ENCODE data around the gene PCCB. TPM values are rescaled to one million over a fixed set of nuclear protein-coding genes. Genes with fewer than 3 reads are reported as not detected.
"Not testable (repeated sequence)": the region's sequence is repeated elsewhere in the genome, so short reads cannot be mapped to it uniquely, and the experiment has no call there.

PCCB gene
- total RNA-seq, 1 experiment from 2014 or later: 63.4 TPM

- intact Hi-C loops (cut with micrococcal nuclease; ENCODE audit: unreplicated experiment) (no loop called here), in situ Hi-C loops (cut with HindIII; ENCODE audit: low pct_unique_long_range_greater_than_20kb, low sequenced_read_pairs) (no loop called here)
- Histone ChIP-seq H3K27ac (ENCODE audit: low read length) (no peak overlapping the region), H3K4me3 (ENCODE audit: low read depth in 2 of 2, low read length in 2 of 2) (no peak overlapping the region), H3K4me1 (ENCODE audit: control insufficient read depth, insufficient read depth, low read length) (no peaks in the 10 kb centered on the region), H3K36me3 (ENCODE audit: control insufficient read depth, insufficient read depth, low read length) (no peaks in the 10 kb centered on the region), H3K27me3 (ENCODE audit: control insufficient read depth, insufficient read depth, low read length) (no peaks in the 10 kb centered on the region), H3K9me3 (ENCODE audit: control insufficient read depth, insufficient read depth, low read depth, low read length) (no peaks in the 10 kb centered on the region)
- BruUV-seq (replicated peaks): no TSS peak
- ChIA-PET CTCF (no interaction called here), POLR2A (no interaction called here)
- ATAC-seq (no peak), DNase-seq (ENCODE audit: low read depth, low spot score) (no peak)
- TF ChIP-seq SIN3A (IDR thresholded peaks at IDR 0.05; ENCODE audit: borderline replicate concordance, insufficient read depth, low read depth, low read length) (no peak), TCF7L2 (IDR thresholded peaks at IDR 0.05; ENCODE audit: low read depth, low read length) (no peak), REST (IDR thresholded peaks at IDR 0.05; ENCODE audit: insufficient read depth in 1 of 2, low read depth in 2 of 2, low read length in 1 of 2) (no peak)
These were observed 17.1 kb downstream of the PCCB start for GRCh38 chr3:136267235-136267634.

DNA sequence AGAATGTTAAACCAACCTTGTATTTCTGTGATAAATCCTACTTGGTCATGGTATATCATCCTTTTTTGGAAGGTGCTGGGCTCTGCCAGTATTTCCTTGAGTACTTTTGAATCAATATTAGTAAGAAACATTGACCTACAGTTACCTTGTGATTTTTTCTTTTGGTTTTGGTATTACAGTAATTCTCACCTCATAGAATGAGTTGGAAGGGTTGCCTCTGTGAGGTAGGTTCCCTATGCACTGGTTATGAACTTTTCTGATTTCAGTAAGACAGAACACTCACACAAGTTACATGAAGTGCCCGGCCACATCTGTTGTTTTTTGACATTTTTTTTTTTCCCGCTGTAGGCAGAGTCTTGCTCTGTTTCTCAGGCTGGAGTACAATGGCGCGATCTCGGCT lies 20.0 kb downstream of the PCCB start:
- ChIA-PET POLR2A (no interaction called here), CTCF (no interaction called here)
- intact Hi-C loops (cut with micrococcal nuclease; ENCODE audit: unreplicated experiment): no loop called here
- no TSS peak for BruUV-seq (replicated peaks)
- no peak overlapping the region for H3K27ac ChIP-seq (ENCODE audit: low read length)
- in situ Hi-C loops (cut with HindIII; ENCODE audit: low pct_unique_long_range_greater_than_20kb, low sequenced_read_pairs): no loop called here
- no peak for ATAC-seq
- no peak overlapping the region for H3K4me3 ChIP-seq (ENCODE audit: low read depth in 2 of 2, low read length in 2 of 2)
- no peaks in the 10 kb centered on the region for H3K9me3 ChIP-seq (ENCODE audit: control insufficient read depth, insufficient read depth, low read depth, low read length)
- H3K27me3 ChIP-seq (ENCODE audit: control insufficient read depth, insufficient read depth, low read length): no peaks in the 10 kb centered on the region
- no peaks in the 10 kb centered on the region for H3K36me3 ChIP-seq (ENCODE audit: control insufficient read depth, insufficient read depth, low read length)
- no peak for DNase-seq (ENCODE audit: low read depth, low spot score)
- no peak for TF ChIP-seq REST (IDR thresholded peaks at IDR 0.05; ENCODE audit: insufficient read depth in 1 of 2, low read depth in 2 of 2, low read length in 1 of 2)
- no peak for TF ChIP-seq POLR2AphosphoS5 (IDR thresholded peaks at IDR 0.05; ENCODE audit: low read depth, low read length)
- TF ChIP-seq SIN3A (IDR thresholded peaks at IDR 0.05; ENCODE audit: borderline replicate concordance, insufficient read depth, low read depth, low read length): no peak
- TF ChIP-seq TCF7L2 (IDR thresholded peaks at IDR 0.05; ENCODE audit: low read depth, low read length): no peak
- TF ChIP-seq CTCF (IDR thresholded peaks at IDR 0.05): no peak
- no peaks in the 10 kb centered on the region for H3K4me1 ChIP-seq (ENCODE audit: control insufficient read depth, insufficient read depth, low read length)

DNA sequence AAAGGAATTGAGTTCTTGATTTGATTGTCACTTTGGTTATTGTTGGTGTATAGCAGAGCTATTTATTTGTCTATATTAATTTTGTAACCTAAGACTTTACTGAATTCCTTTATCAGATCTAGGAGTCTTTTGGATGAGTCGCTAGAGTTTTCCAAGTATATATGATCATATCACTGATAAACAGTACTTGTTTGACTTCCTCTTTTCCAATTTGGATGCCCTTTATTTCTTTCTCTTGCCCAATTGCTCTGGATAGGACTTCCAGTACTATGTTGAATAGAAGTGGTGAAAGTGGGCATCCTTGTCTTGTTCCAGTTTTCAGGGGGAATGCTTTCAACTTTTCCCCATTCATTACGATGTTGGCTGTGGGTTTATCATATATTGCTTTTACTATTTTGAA lies 21.5 kb downstream of the PCCB start:
- BruUV-seq (replicated peaks); in situ Hi-C loops (cut with HindIII; ENCODE audit: low pct_unique_long_range_greater_than_20kb, low sequenced_read_pairs); H3K27me3 ChIP-seq (ENCODE audit: control insufficient read depth, insufficient read depth, low read length); POLR2A ChIA-PET; H3K4me3 ChIP-seq (ENCODE audit: low read depth in 2 of 2, low read length in 2 of 2); ATAC-seq; CTCF ChIA-PET; H3K27ac ChIP-seq (ENCODE audit: low read length); H3K4me1 ChIP-seq (ENCODE audit: control insufficient read depth, insufficient read depth, low read length); H3K9me3 ChIP-seq (ENCODE audit: control insufficient read depth, insufficient read depth, low read depth, low read length); intact Hi-C loops (cut with micrococcal nuclease; ENCODE audit: unreplicated experiment); H3K36me3 ChIP-seq (ENCODE audit: control insufficient read depth, insufficient read depth, low read length); DNase-seq (ENCODE audit: low read depth, low spot score): not testable (repeated sequence)
